IMR-90 (cell line): ENCODE results near the gene U2SURP. TPM values are rescaled to one million over a fixed set of nuclear protein-coding genes. Genes with fewer than 3 reads are reported as not detected.

Source experiments
- ATAC-seq: fragments of 200-7000 bp; cut with Tn5 transposase; 2 replicates; pipeline ENCODE4 v1.9.1; 2020; ENCODE audit warnings: low read depth, mild to moderate bottlenecking, moderate library complexity
- BruUV-seq: library from RNA; stranded (reverse); fragments of 400-500 nt; replicated peaks from 2 replicates; lab custom pipeline; 2021; lab: Mats Ljungman, UMichigan
- CTCF ChIA-PET: fragments of 300-600 bp; formaldehyde crosslinking; extraction: SDS; loops from one replicate; lab custom pipeline; 2021; ENCODE audit warnings: antibody characterized with exemption; lab: Yijun Ruan, JAX
- POLR2A ChIA-PET: fragments of 300-600 bp; sonication (Branson Sonifier 250); formaldehyde crosslinking; loops from one replicate; lab custom pipeline; 2022; ENCODE audit warnings: antibody characterized with exemption; ENCODE audit not compliant: unreplicated experiment; lab: Charles Lee
- DNase-seq: peaks from one replicate; pipeline ENCODE4 v3.0.0; 2013
- H2AFZ ChIP-seq: replicated peaks from 2 replicates; pipeline ENCODE3; 2013; ENCODE audit warnings: low read length, mild to moderate bottlenecking; ENCODE audit not compliant: poor library complexity
- H2AK5ac ChIP-seq: 2 replicates; pipeline ENCODE4 v1.6.1; 2013; ENCODE audit warnings: low read depth, low read length, inconsistent platforms
- H2AK9ac ChIP-seq: replicated peaks from 2 replicates; pipeline ENCODE3; 2013; ENCODE audit warnings: mild to moderate bottlenecking, low read depth, low read length, moderate library complexity; ENCODE audit not compliant: poor library complexity
- H2BK120ac ChIP-seq: 2 replicates; pipeline ENCODE4 v1.6.1; 2013; ENCODE audit warnings: low read depth, low read length, inconsistent platforms
- H2BK15ac ChIP-seq: 3 replicates; pipeline ENCODE4 v1.6.1; 2013; ENCODE audit warnings: low read depth, low read length, inconsistent platforms
- H2BK20ac ChIP-seq: 2 replicates; pipeline ENCODE4 v1.6.1; 2013; ENCODE audit warnings: low read depth, mild to moderate bottlenecking, inconsistent platforms, low read length, moderate library complexity
- H2BK5ac ChIP-seq: 2 replicates; pipeline ENCODE4 v1.6.1; 2013; ENCODE audit warnings: mild to moderate bottlenecking, low read depth, low read length, inconsistent platforms; ENCODE audit not compliant: poor library complexity, severe bottlenecking
- H3K14ac ChIP-seq: replicated peaks from 2 replicates; pipeline ENCODE4 v1.6.1; 2013; ENCODE audit warnings: low read depth, low read length, inconsistent platforms
- H3K18ac ChIP-seq: 2 replicates; pipeline ENCODE4 v1.6.1; 2013; ENCODE audit warnings: low read depth, low read length, control low read depth
- H3K23ac ChIP-seq: 2 replicates; pipeline ENCODE4 v1.6.1; 2013; ENCODE audit warnings: low read depth, low read length, inconsistent platforms
- H3K27ac ChIP-seq: 2 replicates; pipeline ENCODE4 v1.5.1; 2013; ENCODE audit warnings: mild to moderate bottlenecking, control low read depth, low read length; ENCODE audit not compliant: insufficient read depth
- H3K27me3 ChIP-seq: 2 replicates; pipeline ENCODE4 v1.6.1; 2013; ENCODE audit warnings: low read length; ENCODE audit not compliant: control insufficient read depth, insufficient read depth
- H3K36me3 ChIP-seq: 2 replicates; pipeline ENCODE4 v1.6.1; 2013; ENCODE audit warnings: low read length, mixed read lengths; ENCODE audit not compliant: control insufficient read depth, insufficient read depth
- H3K4ac ChIP-seq: 2 replicates; pipeline ENCODE4 v1.6.1; 2013; ENCODE audit warnings: low read depth, low read length, inconsistent platforms
- H3K4me1 ChIP-seq: 2 replicates; pipeline ENCODE4 v1.6.1; 2013; ENCODE audit warnings: low read length, mixed read lengths; ENCODE audit not compliant: control insufficient read depth, insufficient read depth
- H3K4me2 ChIP-seq: 2 replicates; pipeline ENCODE4 v1.6.1; 2013; ENCODE audit warnings: low read depth, mild to moderate bottlenecking, control low read depth, low read length, moderate library complexity
- H3K4me3 ChIP-seq: 2 replicates; pipeline ENCODE4 v1.5.1; 2013; ENCODE audit warnings: low read depth, mild to moderate bottlenecking, control low read depth, low read length, moderate library complexity; ENCODE audit not compliant: insufficient read depth
- H3K56ac ChIP-seq: 2 replicates; pipeline ENCODE4 v1.6.1; 2013; ENCODE audit warnings: low read length, inconsistent platforms; ENCODE audit not compliant: insufficient read depth; ENCODE audit errors: extremely low read depth
- H3K79me1 ChIP-seq, 2 experiments: 2 replicates each; pipeline ENCODE4 v1.6.1; 2013; ENCODE audit warnings: low read length in 2 of 2, inconsistent platforms in 1 of 2, low read depth in 1 of 2
- H3K9ac ChIP-seq: 2 replicates; pipeline ENCODE4 v1.6.1; 2013; ENCODE audit warnings: low read depth, low read length, control low read depth
- H3K9me1 ChIP-seq: 2 replicates; pipeline ENCODE4 v1.6.1; 2013; ENCODE audit warnings: low read length, inconsistent platforms; ENCODE audit not compliant: insufficient read depth
- H3K9me3 ChIP-seq: 2 replicates; pipeline ENCODE4 v1.6.1; 2013; ENCODE audit warnings: low read length; ENCODE audit not compliant: control insufficient read depth, insufficient read depth
- H4K20me1 ChIP-seq: 2 replicates; pipeline ENCODE4 v1.6.1; 2013; ENCODE audit warnings: low read length, inconsistent platforms; ENCODE audit not compliant: insufficient read depth
- H4K5ac ChIP-seq: 2 replicates; pipeline ENCODE4 v1.6.1; 2013; ENCODE audit warnings: mild to moderate bottlenecking, low read depth, low read length, control low read depth
- H4K8ac ChIP-seq, 2 experiments: 2 replicates each; pipeline ENCODE4 v1.6.1; 2013; ENCODE audit warnings: low read depth in 2 of 2, low read length in 2 of 2, control low read depth in 1 of 2, inconsistent platforms in 1 of 2
- H4K91ac ChIP-seq: 2 replicates; pipeline ENCODE4 v1.6.1; 2013; ENCODE audit warnings: low read depth, low read length, inconsistent platforms; ENCODE audit not compliant: insufficient read depth
- MXI1 ChIP-seq: IDR thresholded peaks from 2 replicates; pipeline ENCODE4 v1.6.1; 2012; ENCODE audit warnings: low read depth, mild to moderate bottlenecking, low read length, moderate library complexity, borderline replicate concordance
- POLR2A ChIP-seq: IDR thresholded peaks from 2 replicates; pipeline ENCODE4 v1.6.1; 2012; ENCODE audit warnings: mild to moderate bottlenecking, low read depth, low read length
- RCOR1 ChIP-seq: IDR thresholded peaks from 2 replicates; pipeline ENCODE4 v1.6.1; 2012; ENCODE audit warnings: mild to moderate bottlenecking, low read length, improper control_type of control experiment; ENCODE audit not compliant: insufficient replicate concordance
- RFX5 ChIP-seq: IDR thresholded peaks from 2 replicates; pipeline ENCODE4 v1.8.0; 2012; ENCODE audit warnings: low read depth, mild to moderate bottlenecking, low read length, moderate library complexity
- WGBS, 2 experiments: methylation state at CpG; one replicate each; pipeline versions ENCODE4 v1.1.5 to v1.1.7; 2013; ENCODE audit warnings: missing lambda C conversion rate in 2 of 2; ENCODE audit not compliant: insufficient read length in 1 of 2; ENCODE audit errors: extremely low coverage in 2 of 2; 5-methylcytosine and 5-hydroxymethylcytosine counted together
- dilution Hi-C: fragments of 300-500 bp; cut with HindIII; formaldehyde crosslinking; loops from one replicate; pipeline ENCODE4 v1.14.3; 2018; ENCODE audit warnings: low sequenced_read_pairs; ENCODE audit not compliant: unreplicated experiment
- in situ Hi-C: fragments of 300-500 bp; cut with MboI; formaldehyde crosslinking; loops from 3 replicates; pipeline ENCODE4 v1.14.3; 2019; ENCODE audit warnings: low sequenced_read_pairs, inconsistent platforms, mixed read lengths
- intact Hi-C: fragments of 100-400 bp; cut with micrococcal nuclease; formaldehyde crosslinking; loops from 2 replicates; pipeline ENCODE4 v1.10.0; 2022
- polyA plus RNA-seq, 3 experiments: library from polyadenylated mRNA; depleted of rRNA; stranded (reverse); fragments of >200 nt; gene quantifications; 2 replicates each; pipeline ENCODE4 v1.2.3, GENCODE V29; 2012; ENCODE audit warnings: low replicate concordance in 1 of 3
- total RNA-seq: library from RNA; depleted of rRNA; stranded (reverse); fragments of >200 nt; gene quantifications from 2 replicates; pipeline ENCODE4 v1.2.3, GENCODE V29; 2012
- TF ChIP-seq, protein P1 (sequence below): fragments of 150-350 bp; IDR thresholded peaks from 2 replicates; pipeline ENCODE4 v1.6.1; 2017; ENCODE audit warnings: mild to moderate bottlenecking, antibody characterized with exemption, low read length, low read depth

Gene U2SURP
- total and polyA plus RNA-seq, 2 of the 4 experiments (the other 2 are of a cell fraction) = 24.8 to 29.4 TPM

- TF ChIP-seq, protein P1, sequence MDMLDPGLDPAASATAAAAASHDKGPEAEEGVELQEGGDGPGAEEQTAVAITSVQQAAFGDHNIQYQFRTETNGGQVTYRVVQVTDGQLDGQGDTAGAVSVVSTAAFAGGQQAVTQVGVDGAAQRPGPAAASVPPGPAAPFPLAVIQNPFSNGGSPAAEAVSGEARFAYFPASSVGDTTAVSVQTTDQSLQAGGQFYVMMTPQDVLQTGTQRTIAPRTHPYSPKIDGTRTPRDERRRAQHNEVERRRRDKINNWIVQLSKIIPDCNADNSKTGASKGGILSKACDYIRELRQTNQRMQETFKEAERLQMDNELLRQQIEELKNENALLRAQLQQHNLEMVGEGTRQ = no peak
- TF ChIP-seq RCOR1 = no peak
- TF ChIP-seq POLR2A = no peak
- TF ChIP-seq RFX5 = no peak
- no peak for TF ChIP-seq MXI1
- Histone ChIP-seq H3K27me3 (peaks cover 32% of the 10 kb centered on the region), H3K4me3 (no peak overlapping the region), H2AFZ (peak overlapping the region; percentile 34), H3K79me1 (no peaks in the 10 kb centered on the region), H2BK5ac (no peak overlapping the region), H2BK20ac (no peak overlapping the region), H3K14ac (no peak overlapping the region), H3K4me2 (no peak overlapping the region), H3K4ac (no peak overlapping the region), H2BK15ac (no peak overlapping the region), H4K20me1 (no peaks in the 10 kb centered on the region), H3K9ac (no peak overlapping the region), H4K91ac (no peak overlapping the region), H2AK5ac (no peak overlapping the region), H3K27ac (no peak overlapping the region), H3K9me3 (peaks cover 2% of the 10 kb centered on the region; the same call in 1 of the 2 replicates), H4K5ac (no peak overlapping the region), H3K56ac (no peak overlapping the region), H3K18ac (no peak overlapping the region), H3K9me1 (no peaks in the 10 kb centered on the region; the same call in 1 of the 2 replicates), H4K8ac (no peak overlapping the region), H2AK9ac (no peak overlapping the region), H2BK120ac (no peak overlapping the region), H3K4me1 (0 out of 2 replicates have a peak, but pooled peaks cover 2% of the 10 kb centered on the region), H3K23ac (no peak overlapping the region), H3K36me3 (no peaks in the 10 kb centered on the region)
- intact Hi-C loops (no loop called here), in situ Hi-C loops (no loop called here), dilution Hi-C loops (no loop called here)
- BruUV-seq = no TSS peak
- DNase-seq (peak; percentile 49), ATAC-seq (no peak)
- CTCF ChIA-PET = interaction anchor here (0.7 kb wide), 1 partner anchor 28 kb away, joined by 4 read pairs; no protein-coding TSS in a partner anchor
- no CpG with 5 or more reads among the region's 6 CpGs for WGBS, 2 experiments
- POLR2A ChIA-PET = no interaction called here
These were observed 42.7 kb upstream of the U2SURP start for GRCh38 chr3:142958707-142959106.
